GM21526 (cell line): ENCODE data around the gene CLEC16A.
"Not testable (repeated sequence)": the region's sequence is repeated elsewhere in the genome, so short reads cannot be mapped to it uniquely, and the experiment has no call there.

ENCODE experiments used
- ATAC-seq: cut with Tn5 transposase; IDR thresholded peaks from one replicate; pipeline ENCODE4 v1.9.1; 2021; ENCODE audit warnings: moderate library complexity; ENCODE audit not compliant: unreplicated experiment, low FRiP score

The CLEC16A gene

GRCh38 chr16:10925285-10925684 is 19.1 kb upstream of the CLEC16A start:
- ATAC-seq = not testable (repeated sequence)

- ATAC-seq = no peak
These were observed 18.3 kb upstream of the CLEC16A start for GRCh38 chr16:10926094-10926493.

- ATAC-seq = no peak
These were observed 17.5 kb upstream of the CLEC16A start for GRCh38 chr16:10926867-10927266.

GRCh38 chr16:10927497-10928112 is 16.8 kb upstream of the CLEC16A start:
- no peak for ATAC-seq

- not testable (repeated sequence) for ATAC-seq
These were observed 15.3 kb upstream of the CLEC16A start for GRCh38 chr16:10929097-10929496.

- ATAC-seq = no peak
These were observed 14.3 kb upstream of the CLEC16A start for GRCh38 chr16:10929853-10930754.

GRCh38 chr16:10930755-10931093 is 13.6 kb upstream of the CLEC16A start:
- ATAC-seq = no peak

GRCh38 chr16:10931134-10931533 is 13.2 kb upstream of the CLEC16A start:
- ATAC-seq = no peak

GRCh38 chr16:10931977-10932632 is 12.3 kb upstream of the CLEC16A start:
- no peak for ATAC-seq

- ATAC-seq = no peak
These were observed 11.2 kb upstream of the CLEC16A start for GRCh38 chr16:10932959-10933710.

GRCh38 chr16:10933865-10934264 is 10.5 kb upstream of the CLEC16A start:
- ATAC-seq = no peak

- no peak for ATAC-seq
These were observed 9.8 kb upstream of the CLEC16A start for GRCh38 chr16:10934325-10935107.

GRCh38 chr16:10935226-10935915 is 9.0 kb upstream of the CLEC16A start:
- ATAC-seq = no peak

GRCh38 chr16:10936272-10936984 is 7.9 kb upstream of the CLEC16A start:
- no peak for ATAC-seq

- ATAC-seq = no peak
These were observed 7.1 kb upstream of the CLEC16A start for GRCh38 chr16:10937068-10937859.

GRCh38 chr16:10938321-10938720 is 6.0 kb upstream of the CLEC16A start:
- no peak for ATAC-seq

GRCh38 chr16:10938796-10939648 is 5.3 kb upstream of the CLEC16A start:
- ATAC-seq = no peak
